GM12874 (cell line): ENCODE data around the gene DYRK3.

ENCODE experiments used
- TF ChIP-seq, protein P1 (sequence below): IDR thresholded peaks from 2 replicates; pipeline ENCODE4 v1.5.1; 2011; ENCODE audit warnings: low read depth, mild to moderate bottlenecking, control low read depth, low read length, moderate library complexity; ENCODE audit not compliant: insufficient read depth

Gene DYRK3

GRCh38 chr1:206649261-206649921 lies 14.1 kb downstream of the DYRK3 start:
- TF ChIP-seq, protein P1, sequence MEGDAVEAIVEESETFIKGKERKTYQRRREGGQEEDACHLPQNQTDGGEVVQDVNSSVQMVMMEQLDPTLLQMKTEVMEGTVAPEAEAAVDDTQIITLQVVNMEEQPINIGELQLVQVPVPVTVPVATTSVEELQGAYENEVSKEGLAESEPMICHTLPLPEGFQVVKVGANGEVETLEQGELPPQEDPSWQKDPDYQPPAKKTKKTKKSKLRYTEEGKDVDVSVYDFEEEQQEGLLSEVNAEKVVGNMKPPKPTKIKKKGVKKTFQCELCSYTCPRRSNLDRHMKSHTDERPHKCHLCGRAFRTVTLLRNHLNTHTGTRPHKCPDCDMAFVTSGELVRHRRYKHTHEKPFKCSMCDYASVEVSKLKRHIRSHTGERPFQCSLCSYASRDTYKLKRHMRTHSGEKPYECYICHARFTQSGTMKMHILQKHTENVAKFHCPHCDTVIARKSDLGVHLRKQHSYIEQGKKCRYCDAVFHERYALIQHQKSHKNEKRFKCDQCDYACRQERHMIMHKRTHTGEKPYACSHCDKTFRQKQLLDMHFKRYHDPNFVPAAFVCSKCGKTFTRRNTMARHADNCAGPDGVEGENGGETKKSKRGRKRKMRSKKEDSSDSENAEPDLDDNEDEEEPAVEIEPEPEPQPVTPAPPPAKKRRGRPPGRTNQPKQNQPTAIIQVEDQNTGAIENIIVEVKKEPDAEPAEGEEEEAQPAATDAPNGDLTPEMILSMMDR = no peak

- TF ChIP-seq, protein P1 = no peak
Measured at GRCh38 chr1:206651014-206651413, 15.7 kb downstream of the DYRK3 start.

DNA sequence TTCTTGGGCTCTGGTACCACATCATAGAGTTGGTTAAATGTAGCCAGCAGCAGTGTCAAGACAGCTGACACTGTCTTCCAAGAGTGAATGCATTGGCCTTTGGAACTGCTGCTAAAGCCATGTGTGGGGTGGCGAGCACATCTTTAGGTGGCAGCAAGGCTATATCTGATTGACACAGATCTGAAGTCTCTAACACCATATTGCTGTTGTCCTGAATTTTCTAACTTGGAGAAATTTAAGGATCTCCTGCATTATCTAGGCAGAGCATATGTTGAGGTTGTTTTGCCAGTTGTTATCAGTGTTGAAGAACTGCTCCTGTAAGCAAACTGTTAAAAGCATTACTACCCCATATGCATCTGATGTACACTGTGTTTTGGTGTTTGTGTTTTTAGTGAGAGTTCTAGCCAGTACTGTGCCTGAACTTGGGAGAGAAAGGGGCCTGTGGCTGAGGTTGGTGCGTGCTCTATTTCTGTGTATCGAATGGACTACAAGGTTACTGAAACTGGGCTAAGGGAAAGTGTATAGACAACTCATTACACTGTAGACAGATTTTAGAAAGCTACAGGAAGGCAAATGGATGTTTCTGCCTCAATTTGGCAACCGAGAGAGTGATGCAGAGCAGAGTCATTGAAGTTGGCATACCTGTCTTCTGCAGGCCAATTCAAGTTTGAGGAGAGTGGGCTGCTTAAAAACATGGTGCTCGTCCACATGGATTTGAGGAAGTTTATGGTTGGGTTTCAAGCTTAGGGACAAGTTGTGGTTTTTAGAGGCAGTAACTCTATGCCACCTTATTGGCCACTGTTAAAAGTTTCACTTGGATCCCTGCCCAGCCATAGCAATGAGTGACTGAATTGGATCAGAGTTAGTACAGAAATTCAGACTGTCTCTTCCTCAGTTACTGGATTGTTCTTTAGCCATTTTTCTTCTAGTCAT lies 16.9 kb downstream of the DYRK3 start:
- TF ChIP-seq, protein P1 = no peak

- TF ChIP-seq, protein P1 = no peak
Measured at GRCh38 chr1:206653715-206654459, 18.6 kb downstream of the DYRK3 start.

- TF ChIP-seq, protein P1 = no peak
Measured at GRCh38 chr1:206654828-206655227, 19.5 kb downstream of the DYRK3 start.

- TF ChIP-seq, protein P1 = no peak
Measured at GRCh38 chr1:206655471-206655882, 20.1 kb downstream of the DYRK3 start.

- TF ChIP-seq, protein P1 = no peak
Measured at GRCh38 chr1:206656936-206657335, 21.6 kb downstream of the DYRK3 start.
